ENCODE data around the gene CAMK4. TPM values are rescaled to one million over a fixed set of nuclear protein-coding genes. Genes with fewer than 3 reads are reported as not detected.

The CAMK4 gene
- total and polyA plus RNA-seq, 2 donors (not counting 1 experiment from before 2014, with no cell fraction given) = 0.83 to 5.9 TPM

DNA sequence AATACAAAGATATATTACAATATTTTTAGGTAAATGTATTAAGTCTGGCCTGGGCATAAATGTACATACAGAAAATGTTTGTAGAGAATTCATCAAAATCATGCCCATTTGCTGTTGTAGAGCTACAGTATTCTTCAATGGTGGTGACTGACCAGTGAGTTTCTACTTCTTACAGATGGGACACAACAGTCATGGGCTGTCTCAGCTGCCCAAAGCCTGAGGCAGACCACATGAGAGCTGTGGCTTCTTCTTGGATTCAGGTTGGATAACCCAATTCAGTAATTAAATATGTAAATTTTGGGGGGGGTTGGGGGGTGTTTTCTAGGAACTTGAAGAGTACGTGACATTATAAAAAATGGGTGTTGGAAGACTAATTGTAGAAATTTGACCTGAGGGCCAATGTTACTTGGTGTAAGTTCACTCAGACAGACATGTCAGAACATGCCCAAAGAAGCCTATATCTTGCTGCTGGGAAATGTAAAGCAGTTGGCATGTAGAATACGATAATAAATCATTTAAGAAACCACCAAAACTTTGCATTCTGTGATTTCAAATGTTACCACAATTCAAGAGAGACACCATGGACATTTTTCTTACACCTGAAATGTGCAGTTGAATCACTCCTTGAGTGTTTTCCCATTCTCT is 270.3 kb downstream of the CAMK4 start:
- Histone ChIP-seq H3K4me3 (replicated peaks in 1 of 4; ENCODE audit: control extremely low read depth in 1 of 4, insufficient read depth in 1 of 4, low read depth in 3 of 4, low read length in 4 of 4) (no peak overlapping the region), H3K79me2 (ENCODE audit: control insufficient read depth, insufficient read depth, low read length) (no peaks in the 10 kb centered on the region), H4K20me1 (ENCODE audit: control insufficient read depth, extremely low read depth, insufficient read depth, low read length) (no peaks in the 10 kb centered on the region), H3K36me3 (ENCODE audit: control insufficient read depth, insufficient read depth, low read length) (no peaks in the 10 kb centered on the region), H3K4me1 (ENCODE audit: control insufficient read depth, extremely low read depth, insufficient read depth, low read length) (no peaks in the 10 kb centered on the region), H3K9ac (ENCODE audit: insufficient read depth, low read length) (no peak overlapping the region), H3K27me3 (ENCODE audit: control insufficient read depth, insufficient read depth, low read length) (no peaks in the 10 kb centered on the region), H3K4me2 (ENCODE audit: extremely low read depth, insufficient read depth, low read length) (no peak overlapping the region), H3K27ac (ENCODE audit: insufficient read depth, low read length) (no peak overlapping the region), H3K9me3 (ENCODE audit: control insufficient read depth, insufficient read depth, low read depth, low read length) (no peaks in the 10 kb centered on the region), H2AFZ (ENCODE audit: low read length) (no peak overlapping the region)
- peak in 1 of 2 donors; percentile 56 for DNase-seq (ENCODE audit: low read depth in 2 of 2)
- no peak for TF ChIP-seq EZH2 (IDR thresholded peaks at IDR 0.05; ENCODE audit: low read length, missing control alignments)
- TF ChIP-seq, protein P1, sequence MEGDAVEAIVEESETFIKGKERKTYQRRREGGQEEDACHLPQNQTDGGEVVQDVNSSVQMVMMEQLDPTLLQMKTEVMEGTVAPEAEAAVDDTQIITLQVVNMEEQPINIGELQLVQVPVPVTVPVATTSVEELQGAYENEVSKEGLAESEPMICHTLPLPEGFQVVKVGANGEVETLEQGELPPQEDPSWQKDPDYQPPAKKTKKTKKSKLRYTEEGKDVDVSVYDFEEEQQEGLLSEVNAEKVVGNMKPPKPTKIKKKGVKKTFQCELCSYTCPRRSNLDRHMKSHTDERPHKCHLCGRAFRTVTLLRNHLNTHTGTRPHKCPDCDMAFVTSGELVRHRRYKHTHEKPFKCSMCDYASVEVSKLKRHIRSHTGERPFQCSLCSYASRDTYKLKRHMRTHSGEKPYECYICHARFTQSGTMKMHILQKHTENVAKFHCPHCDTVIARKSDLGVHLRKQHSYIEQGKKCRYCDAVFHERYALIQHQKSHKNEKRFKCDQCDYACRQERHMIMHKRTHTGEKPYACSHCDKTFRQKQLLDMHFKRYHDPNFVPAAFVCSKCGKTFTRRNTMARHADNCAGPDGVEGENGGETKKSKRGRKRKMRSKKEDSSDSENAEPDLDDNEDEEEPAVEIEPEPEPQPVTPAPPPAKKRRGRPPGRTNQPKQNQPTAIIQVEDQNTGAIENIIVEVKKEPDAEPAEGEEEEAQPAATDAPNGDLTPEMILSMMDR (conservative IDR thresholded peaks at IDR 0.05 in 1 of 2, IDR thresholded peaks at IDR 0.05 in 1 of 2; ENCODE audit: low read depth in 1 of 2, low read length in 2 of 2) = no peak

DNA sequence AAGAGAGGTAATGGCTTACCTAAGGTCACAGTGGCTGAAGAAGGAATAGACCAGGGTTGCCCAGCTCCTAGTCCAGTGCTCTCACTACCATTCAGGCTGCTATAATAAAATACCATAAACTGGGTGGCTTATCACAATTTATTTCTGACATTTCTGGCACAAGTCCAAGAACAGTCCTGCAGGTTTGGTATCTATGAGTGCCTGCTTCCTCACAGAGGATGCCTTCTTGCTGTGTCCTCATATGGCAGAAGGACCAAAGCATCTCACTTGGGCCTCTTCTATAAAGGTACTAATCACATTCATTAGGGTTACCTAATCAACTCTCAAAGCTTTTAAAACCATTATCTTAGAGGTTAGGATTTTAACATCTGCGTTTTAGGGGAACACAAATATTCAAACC is 271.0 kb downstream of the CAMK4 start:
- no peak overlapping the region for H2AFZ ChIP-seq (ENCODE audit: low read length)
- H4K20me1 ChIP-seq (ENCODE audit: control insufficient read depth, extremely low read depth, insufficient read depth, low read length) = no peaks in the 10 kb centered on the region
- H3K36me3 ChIP-seq (ENCODE audit: control insufficient read depth, insufficient read depth, low read length) = no peaks in the 10 kb centered on the region
- no peak overlapping the region for H3K4me3 ChIP-seq (replicated peaks in 1 of 4; ENCODE audit: control extremely low read depth in 1 of 4, insufficient read depth in 1 of 4, low read depth in 3 of 4, low read length in 4 of 4)
- H3K4me2 ChIP-seq (ENCODE audit: extremely low read depth, insufficient read depth, low read length) = no peak overlapping the region
- DNase-seq (ENCODE audit: low read depth in 2 of 2) = no peak
- TF ChIP-seq EZH2 (IDR thresholded peaks at IDR 0.05; ENCODE audit: low read length, missing control alignments) = no peak
- TF ChIP-seq, protein P1 (conservative IDR thresholded peaks at IDR 0.05 in 1 of 2, IDR thresholded peaks at IDR 0.05 in 1 of 2; ENCODE audit: low read depth in 1 of 2, low read length in 2 of 2) = no peak
- H3K4me1 ChIP-seq (ENCODE audit: control insufficient read depth, extremely low read depth, insufficient read depth, low read length) = no peaks in the 10 kb centered on the region
- no peaks in the 10 kb centered on the region for H3K79me2 ChIP-seq (ENCODE audit: control insufficient read depth, insufficient read depth, low read length)
- H3K27ac ChIP-seq (ENCODE audit: insufficient read depth, low read length) = no peak overlapping the region
- H3K9ac ChIP-seq (ENCODE audit: insufficient read depth, low read length) = no peak overlapping the region
- no peaks in the 10 kb centered on the region for H3K27me3 ChIP-seq (ENCODE audit: control insufficient read depth, insufficient read depth, low read length)
- H3K9me3 ChIP-seq (ENCODE audit: control insufficient read depth, insufficient read depth, low read depth, low read length) = no peaks in the 10 kb centered on the region

DNA sequence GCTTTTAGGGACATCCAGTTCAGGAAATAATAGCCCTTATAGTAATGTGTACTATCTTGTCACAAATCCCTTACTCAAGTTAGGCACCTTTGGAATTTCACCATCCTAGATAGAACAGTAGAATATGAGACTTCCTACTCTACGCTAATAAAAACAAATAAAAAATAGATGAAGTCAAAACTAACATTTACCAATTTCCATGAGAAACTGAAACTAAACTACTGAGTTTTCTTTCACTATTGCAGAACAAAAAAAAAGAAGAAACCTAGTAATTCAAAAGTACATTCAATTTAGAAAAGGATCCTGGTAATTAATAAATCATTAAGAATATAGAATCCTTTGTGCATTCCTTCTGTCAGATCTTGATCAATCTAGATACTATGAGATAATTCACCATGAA is 274.2 kb downstream of the CAMK4 start:
- Histone ChIP-seq H3K27me3 (ENCODE audit: control insufficient read depth, insufficient read depth, low read length) (no peaks in the 10 kb centered on the region), H3K9me3 (ENCODE audit: control insufficient read depth, insufficient read depth, low read depth, low read length) (no peaks in the 10 kb centered on the region), H3K4me1 (ENCODE audit: control insufficient read depth, extremely low read depth, insufficient read depth, low read length) (no peaks in the 10 kb centered on the region), H3K79me2 (ENCODE audit: control insufficient read depth, insufficient read depth, low read length) (peaks cover 6% of the 10 kb centered on the region), H3K9ac (ENCODE audit: insufficient read depth, low read length) (no peak overlapping the region), H3K27ac (ENCODE audit: insufficient read depth, low read length) (no peak overlapping the region), H3K4me3 (replicated peaks in 1 of 4; ENCODE audit: control extremely low read depth in 1 of 4, insufficient read depth in 1 of 4, low read depth in 3 of 4, low read length in 4 of 4) (no peak overlapping the region), H3K4me2 (ENCODE audit: extremely low read depth, insufficient read depth, low read length) (no peak overlapping the region), H4K20me1 (ENCODE audit: control insufficient read depth, extremely low read depth, insufficient read depth, low read length) (no peaks in the 10 kb centered on the region), H3K36me3 (ENCODE audit: control insufficient read depth, insufficient read depth, low read length) (peaks cover 2% of the 10 kb centered on the region), H2AFZ (ENCODE audit: low read length) (no peak overlapping the region)
- no peak for DNase-seq (ENCODE audit: low read depth in 2 of 2)
- TF ChIP-seq, protein P1 (conservative IDR thresholded peaks at IDR 0.05 in 1 of 2, IDR thresholded peaks at IDR 0.05 in 1 of 2; ENCODE audit: low read depth in 1 of 2, low read length in 2 of 2) = no peak
- TF ChIP-seq EZH2 (IDR thresholded peaks at IDR 0.05; ENCODE audit: low read length, missing control alignments) = no peak

Data from fibroblast of lung (primary cell).